Upper lobe of left lung (tissue), 6 donors: Measurements from ENCODE around the gene NLRP14. TPM values are rescaled to one million over a fixed set of nuclear protein-coding genes. Genes with fewer than 3 reads are reported as not detected.

Experiments
- ATAC-seq, 2 donors: fragments of 200-7000 bp; cut with Tn5 transposase; one replicate each; pipeline ENCODE4 v1.9.1; 2022; ENCODE audit warnings: mild to moderate bottlenecking in 2 of 2, moderate library complexity in 2 of 2; ENCODE audit not compliant: low FRiP score in 2 of 2
- DNase-seq, 2 donors: peaks; one replicate each; pipeline ENCODE4 v3.0.0-alpha.2; 2019 to 2020
- H3K27ac ChIP-seq, 4 donors: fragments of 200-600 bp; sonication (generic); one replicate each; pipeline ENCODE4 v1.5.1; 2016 to 2019
- H3K27me3 ChIP-seq, 4 donors: fragments of 200-600 bp; sonication (generic); one replicate each; pipeline ENCODE4 v1.5.1; 2017 to 2019
- H3K36me3 ChIP-seq, 4 donors: fragments of 200-600 bp; sonication (generic); one replicate each; pipeline ENCODE4 v1.5.1; 2016 to 2019
- H3K4me1 ChIP-seq, 4 donors: fragments of 200-600 bp; sonication (generic); one replicate each; pipeline ENCODE4 v1.5.1; 2018 to 2019
- H3K4me3 ChIP-seq, 4 donors: fragments of 200-600 bp; sonication (generic); one replicate each; pipeline ENCODE4 v1.5.1; 2017 to 2019; ENCODE audit warnings: mild to moderate bottlenecking in 2 of 4, moderate library complexity in 1 of 4
- H3K9me3 ChIP-seq, 4 donors: fragments of 200-600 bp; sonication (generic); one replicate each; pipeline ENCODE4 v1.5.1; 2018 to 2019
- EP300 ChIP-seq, 4 donors: sonication (generic); formaldehyde crosslinking; IDR thresholded peaks; one replicate each; pipeline ENCODE4 v1.5.1; 2017; ENCODE audit warnings: antibody characterized with exemption in 4 of 4, control low read depth in 2 of 4
- POLR2A ChIP-seq, 4 donors: fragments of 450-650 bp; IDR thresholded peaks; one replicate each; pipeline ENCODE4 v1.5.1; 2016 to 2017; ENCODE audit warnings: antibody characterized with exemption in 4 of 4, mild to moderate bottlenecking in 2 of 4
- POLR2AphosphoS5 ChIP-seq, 2 donors: sonication (generic); formaldehyde crosslinking; IDR thresholded peaks; one replicate each; pipeline ENCODE4 v1.5.1; 2017; ENCODE audit warnings: antibody characterized with exemption in 2 of 2
- WGBS, 2 donors: methylation state at CpG; one replicate each; pipeline ENCODE4 v1.1.5; 2017 to 2018; 5-methylcytosine and 5-hydroxymethylcytosine counted together
- total RNA-seq, 6 donors: library from RNA; depleted of rRNA in 4 of 6; stranded (reverse); fragments of >200 nt in 4 of 6; gene quantifications; one replicate each; pipeline versions ENCODE4 v1.1.0 to v1.2.1, GENCODE V29; 2016 to 2021
- TF ChIP-seq, protein P1 (sequence below), 6 experiments: fragments of 450-650 bp in 4 of 6; fragments of 200-600 bp in 2 of 6; sonication (generic) in 2 of 6; IDR thresholded peaks; one replicate each; pipeline ENCODE4 v1.5.1; 2016 to 2019; ENCODE audit warnings: antibody characterized with exemption in 6 of 6
- donor health status: DM: no; HTN: no; CAD: no; lungs with moderate emphysema.
- donor health status: DM: no; HTN: yes; CAD: no; lungs with severe emphysema.

NLRP14 gene
- total RNA-seq, 6 donors from 2014 or later, result 0.11 to 1.0 (median 0.22) TPM; not detected in 2

GRCh38 chr11:7050191-7050590 is 29.9 kb downstream of the NLRP14 start:
- no peaks in the 10 kb centered on the region for H3K4me1 ChIP-seq
- no peak overlapping the region for H3K27ac ChIP-seq
- no peaks in the 10 kb centered on the region for H3K9me3 ChIP-seq
- DNase-seq (no peak), ATAC-seq (no peak)
- no peak for TF ChIP-seq POLR2A (IDR thresholded peaks at IDR 0.05)
- TF ChIP-seq POLR2AphosphoS5 (IDR thresholded peaks at IDR 0.05), result no peak
- no peak overlapping the region for H3K4me3 ChIP-seq
- H3K27me3 ChIP-seq, result no peaks in the 10 kb centered on the region
- WGBS, 2 donors, result 86 to 100% methylated on average over 1 of the region's 1 CpG
- no peaks in the 10 kb centered on the region for H3K36me3 ChIP-seq

GRCh38 chr11:7056828-7057513 is 36.7 kb downstream of the NLRP14 start:
- no peaks in the 10 kb centered on the region for H3K9me3 ChIP-seq
- no peaks in the 10 kb centered on the region for H3K27me3 ChIP-seq
- H3K36me3 ChIP-seq, result no peaks in the 10 kb centered on the region
- H3K4me1 ChIP-seq, result no peaks in the 10 kb centered on the region
- 56 to 66% methylated on average over 6 of the region's 6 CpGs for WGBS, 2 donors
- H3K27ac ChIP-seq, result peak overlapping the region in 1 of 4 donors; percentile 32
- TF ChIP-seq POLR2A (IDR thresholded peaks at IDR 0.05) (no peak), EP300 (IDR thresholded peaks at IDR 0.05) (no peak), POLR2AphosphoS5 (IDR thresholded peaks at IDR 0.05) (no peak)
- TF ChIP-seq, protein P1, sequence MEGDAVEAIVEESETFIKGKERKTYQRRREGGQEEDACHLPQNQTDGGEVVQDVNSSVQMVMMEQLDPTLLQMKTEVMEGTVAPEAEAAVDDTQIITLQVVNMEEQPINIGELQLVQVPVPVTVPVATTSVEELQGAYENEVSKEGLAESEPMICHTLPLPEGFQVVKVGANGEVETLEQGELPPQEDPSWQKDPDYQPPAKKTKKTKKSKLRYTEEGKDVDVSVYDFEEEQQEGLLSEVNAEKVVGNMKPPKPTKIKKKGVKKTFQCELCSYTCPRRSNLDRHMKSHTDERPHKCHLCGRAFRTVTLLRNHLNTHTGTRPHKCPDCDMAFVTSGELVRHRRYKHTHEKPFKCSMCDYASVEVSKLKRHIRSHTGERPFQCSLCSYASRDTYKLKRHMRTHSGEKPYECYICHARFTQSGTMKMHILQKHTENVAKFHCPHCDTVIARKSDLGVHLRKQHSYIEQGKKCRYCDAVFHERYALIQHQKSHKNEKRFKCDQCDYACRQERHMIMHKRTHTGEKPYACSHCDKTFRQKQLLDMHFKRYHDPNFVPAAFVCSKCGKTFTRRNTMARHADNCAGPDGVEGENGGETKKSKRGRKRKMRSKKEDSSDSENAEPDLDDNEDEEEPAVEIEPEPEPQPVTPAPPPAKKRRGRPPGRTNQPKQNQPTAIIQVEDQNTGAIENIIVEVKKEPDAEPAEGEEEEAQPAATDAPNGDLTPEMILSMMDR (IDR thresholded peaks at IDR 0.05), result no peak
- no peak for ATAC-seq
- H3K4me3 ChIP-seq, result no peak overlapping the region
- no peak for DNase-seq

GRCh38 chr11:7057641-7058040 is 37.4 kb downstream of the NLRP14 start:
- Histone ChIP-seq H3K9me3 (no peaks in the 10 kb centered on the region), H3K27ac (peak overlapping the region in 3 of 4 donors; percentile 10 to 32 (median 21)), H3K4me3 (no peak overlapping the region), H3K27me3 (no peaks in the 10 kb centered on the region), H3K4me1 (no peaks in the 10 kb centered on the region), H3K36me3 (no peaks in the 10 kb centered on the region)
- WGBS, 2 donors, result 39 to 49% methylated on average over 2 of the region's 2 CpGs
- TF ChIP-seq POLR2AphosphoS5 (IDR thresholded peaks at IDR 0.05) (no peak), POLR2A (IDR thresholded peaks at IDR 0.05) (no peak), EP300 (IDR thresholded peaks at IDR 0.05) (no peak)
- TF ChIP-seq, protein P1 (IDR thresholded peaks at IDR 0.05), result no peak
- ATAC-seq, result peak in 1 of 2 donors; percentile 26
- DNase-seq, result no peak

DNA sequence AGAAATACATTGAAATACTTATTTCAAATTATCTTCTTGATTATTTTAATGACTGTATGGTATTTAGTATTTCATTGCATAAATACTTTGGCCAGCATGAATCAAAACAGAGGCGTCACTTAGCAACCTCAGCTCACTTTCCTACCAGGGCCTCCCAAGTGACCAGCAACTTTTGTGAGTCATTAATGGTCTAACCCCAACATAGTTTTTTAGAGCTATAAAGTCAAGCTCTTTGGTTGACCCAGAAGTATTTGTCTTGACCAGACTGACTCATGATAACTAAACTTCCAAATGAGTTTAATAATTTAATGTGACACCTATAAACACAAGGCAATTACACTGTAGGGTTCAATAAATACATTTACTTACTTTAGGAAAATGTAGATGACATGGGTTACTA is 40.6 kb downstream of the NLRP14 start:
- 80 to 82% methylated on average over 1 of the region's 1 CpG for WGBS, 2 donors
- Histone ChIP-seq H3K27ac (no peak overlapping the region), H3K27me3 (no peaks in the 10 kb centered on the region), H3K4me3 (no peak overlapping the region), H3K4me1 (no peaks in the 10 kb centered on the region), H3K9me3 (no peaks in the 10 kb centered on the region), H3K36me3 (no peaks in the 10 kb centered on the region)
- TF ChIP-seq POLR2A (IDR thresholded peaks at IDR 0.05) (no peak), EP300 (IDR thresholded peaks at IDR 0.05) (no peak), POLR2AphosphoS5 (IDR thresholded peaks at IDR 0.05) (no peak)
- TF ChIP-seq, protein P1 (IDR thresholded peaks at IDR 0.05), result no peak
- no peak for DNase-seq
- ATAC-seq, result peak in 1 of 2 donors; percentile 83

DNA sequence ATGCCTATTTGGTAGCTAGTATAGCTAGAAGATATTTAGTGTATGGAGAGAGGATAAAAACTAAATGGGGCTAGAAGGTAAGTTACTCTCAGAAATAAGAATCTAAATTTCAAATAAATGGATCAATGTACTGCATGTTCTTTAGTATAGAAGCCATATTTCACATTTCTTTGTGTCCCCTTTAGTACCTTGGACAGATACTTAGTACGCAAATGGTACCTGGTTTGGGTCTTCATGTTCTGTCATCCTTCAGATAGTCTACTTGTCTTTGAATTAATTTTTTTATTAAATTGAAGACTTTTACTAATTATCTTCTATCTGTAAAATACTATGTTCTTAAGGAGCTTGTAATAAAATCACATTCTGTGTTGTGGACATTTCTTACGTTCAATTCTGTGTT is 42.3 kb downstream of the NLRP14 start:
- no peaks in the 10 kb centered on the region for H3K36me3 ChIP-seq
- H3K27ac ChIP-seq, result no peak overlapping the region
- 93 to 95% methylated on average over 2 of the region's 2 CpGs for WGBS, 2 donors
- TF ChIP-seq EP300 (IDR thresholded peaks at IDR 0.05), result no peak
- no peak for TF ChIP-seq POLR2A (IDR thresholded peaks at IDR 0.05)
- TF ChIP-seq POLR2AphosphoS5 (IDR thresholded peaks at IDR 0.05), result no peak
- TF ChIP-seq, protein P1 (IDR thresholded peaks at IDR 0.05), result no peak
- no peaks in the 10 kb centered on the region for H3K27me3 ChIP-seq
- no peaks in the 10 kb centered on the region for H3K9me3 ChIP-seq
- H3K4me1 ChIP-seq, result no peaks in the 10 kb centered on the region
- no peak for DNase-seq
- no peak overlapping the region for H3K4me3 ChIP-seq
- no peak for ATAC-seq
